ENCODE results near the gene NAA25.

GRCh38 chr12:112097641-112098040 lies 10.9 kb downstream of the NAA25 start:
- TF ChIP-seq REST (IDR thresholded peaks at IDR 0.05; ENCODE audit: low read depth, low read length), result no peak
- no peak for TF ChIP-seq SIN3A (IDR thresholded peaks at IDR 0.05; ENCODE audit: borderline replicate concordance, low read depth, low read length)
- TF ChIP-seq JUND (IDR thresholded peaks at IDR 0.05), result no peak
- TF ChIP-seq CTCF (IDR thresholded peaks at IDR 0.05), result no peak
- no peak for TF ChIP-seq MXI1 (IDR thresholded peaks at IDR 0.05; ENCODE audit: low read depth, low read length)
- TF ChIP-seq TCF12 (IDR thresholded peaks at IDR 0.05), result no peak

All from SK-N-SH (cell line).